PC-3 (cell line): Measurements from ENCODE around the gene WDR38. TPM values are rescaled to one million over a fixed set of nuclear protein-coding genes. Genes with fewer than 3 reads are reported as not detected.

Source experiments
- ATAC-seq: fragments of 200-7000 bp; cut with Tn5 transposase; 2 replicates; pipeline ENCODE4 v1.9.1; 2020; ENCODE audit warnings: mild to moderate bottlenecking, moderate library complexity
- BruUV-seq: library from RNA; stranded (reverse); fragments of 400-500 nt; replicated peaks from 2 replicates; lab custom pipeline; 2021; lab: Mats Ljungman, UMichigan
- CTCF ChIA-PET: fragments of 300-600 bp; sonication (Branson Sonifier 250); formaldehyde crosslinking; loops from one replicate; lab custom pipeline; 2022; ENCODE audit warnings: antibody characterized with exemption; lab: Charles Lee
- POLR2A ChIA-PET: fragments of 300-600 bp; sonication (Branson Sonifier 250); formaldehyde crosslinking; loops from one replicate; lab custom pipeline; 2022; ENCODE audit warnings: antibody characterized with exemption; ENCODE audit not compliant: unreplicated experiment; lab: Charles Lee
- DNase-seq: peaks from one replicate; pipeline ENCODE4 v3.0.0-alpha.2; 2015
- H2AFZ ChIP-seq: fragments of 300-600 bp; sonication (generic); 2 replicates; pipeline ENCODE4 v1.6.0; 2016; ENCODE audit warnings: antibody characterized with exemption, low read length
- H3F3A ChIP-seq: fragments of 300-600 bp; sonication (generic); one replicate; pipeline ENCODE4 v1.6.0; 2017; ENCODE audit warnings: antibody characterized with exemption, low read length, control low read depth, mild to moderate bottlenecking; ENCODE audit not compliant: unreplicated experiment
- H3K27ac ChIP-seq: fragments of 300-600 bp; sonication (generic); 2 replicates; pipeline ENCODE4 v1.5.1; 2016; ENCODE audit warnings: mild to moderate bottlenecking, low read length
- H3K27me3 ChIP-seq: fragments of 300-600 bp; sonication (generic); 2 replicates; pipeline ENCODE4 v1.6.1; 2016; ENCODE audit warnings: low read length, mixed read lengths
- H3K36me3 ChIP-seq: fragments of 300-600 bp; sonication (generic); 2 replicates; pipeline ENCODE4 v1.6.1; 2016; ENCODE audit warnings: low read depth, mixed run types, low read length, mixed read lengths
- H3K4me1 ChIP-seq: fragments of 300-600 bp; sonication (generic); 2 replicates; pipeline ENCODE4 v1.5.1; 2016; ENCODE audit warnings: low read length; ENCODE audit not compliant: insufficient read depth
- H3K4me2 ChIP-seq: fragments of 300-600 bp; sonication (generic); 2 replicates; pipeline ENCODE4 v1.6.0; 2016; ENCODE audit warnings: low read length
- H3K4me3 ChIP-seq: fragments of 300-600 bp; sonication (generic); 2 replicates; pipeline ENCODE4 v1.5.1; 2016; ENCODE audit warnings: mild to moderate bottlenecking, low read length, mixed read lengths
- H3K79me2 ChIP-seq: fragments of 300-600 bp; sonication (generic); 2 replicates; pipeline ENCODE4 v1.6.1; 2017; ENCODE audit warnings: low read length, mixed read lengths
- H3K9ac ChIP-seq: fragments of 300-600 bp; sonication (generic); 2 replicates; pipeline ENCODE4 v1.6.0; 2016; ENCODE audit warnings: mild to moderate bottlenecking, low read length
- H3K9me2 ChIP-seq: fragments of 300-600 bp; sonication (generic); replicated peaks from 2 replicates; pipeline ENCODE4 v1.6.1; 2016; ENCODE audit warnings: mixed run types, low read length, mixed read lengths
- H3K9me3 ChIP-seq: fragments of 300-600 bp; sonication (generic); 2 replicates; pipeline ENCODE4 v1.6.1; 2016; ENCODE audit warnings: low read length, mixed read lengths
- H4K20me1 ChIP-seq: fragments of 300-600 bp; sonication (generic); 2 replicates; pipeline ENCODE4 v1.6.1; 2016; ENCODE audit warnings: low read length, mixed read lengths
- CTCF ChIP-seq: fragments of 300-600 bp; sonication (generic); conservative IDR thresholded peaks from 2 replicates; pipeline ENCODE4 v1.5.1; 2017; ENCODE audit warnings: antibody characterized with exemption, low read depth, mild to moderate bottlenecking, low read length
- EZH2 ChIP-seq: fragments of 300-600 bp; sonication (generic); IDR thresholded peaks from one replicate; pipeline ENCODE4 v1.6.1; 2017; ENCODE audit warnings: antibody characterized with exemption, mild to moderate bottlenecking, low read length; ENCODE audit not compliant: unreplicated experiment
- EZH2phosphoT487 ChIP-seq: fragments of 300-600 bp; sonication (generic); IDR thresholded peaks from 2 replicates; pipeline ENCODE4 v1.6.1; 2018; ENCODE audit warnings: mild to moderate bottlenecking, antibody characterized with exemption, low read length, borderline replicate concordance
- intact Hi-C: fragments of 100-400 bp; cut with micrococcal nuclease; formaldehyde crosslinking; loops from 2 replicates; pipeline ENCODE4 v1.9.0; 2023
- total RNA-seq: library from RNA; depleted of rRNA; stranded (reverse); fragments of >200 nt; gene quantifications from 2 replicates; pipeline ENCODE4 v1.2.3, GENCODE V29; 2014

The WDR38 gene
- total RNA-seq, 1 experiment from 2014 or later: not detected

- Histone ChIP-seq H3K27ac (no peak overlapping the region), H3K4me3 (no peak overlapping the region), H4K20me1 (no peaks in the 10 kb centered on the region), H2AFZ (no peak overlapping the region), H3F3A (no peaks in the 10 kb centered on the region), H3K4me1 (peaks cover 10% of the 10 kb centered on the region), H3K9me3 (no peaks in the 10 kb centered on the region), H3K79me2 (no peaks in the 10 kb centered on the region), H3K9ac (no peak overlapping the region), H3K9me2 (no peaks in the 10 kb centered on the region), H3K4me2 (no peak overlapping the region), H3K27me3 (no peaks in the 10 kb centered on the region), H3K36me3 (no peaks in the 10 kb centered on the region)
- DNase-seq (no peak), ATAC-seq (no peak)
- ChIA-PET POLR2A (no interaction called here), CTCF (no interaction called here)
- TF ChIP-seq EZH2phosphoT487 (no peak), CTCF (no peak), EZH2 (no peak)
- BruUV-seq: no TSS peak
- intact Hi-C loops: no loop called here
Measured at GRCh38 chr9:124820698-124821623, 32.3 kb upstream of the WDR38 start.

GRCh38 chr9:124828489-124829333 lies 24.5 kb upstream of the WDR38 start:
- no peak for DNase-seq
- no peaks in the 10 kb centered on the region for H3K9me2 ChIP-seq
- H3K9ac ChIP-seq: no peak overlapping the region
- TF ChIP-seq CTCF (no peak), EZH2phosphoT487 (no peak), EZH2 (no peak)
- ATAC-seq: no peak
- intact Hi-C loops: no loop called here
- no peak overlapping the region for H3K4me2 ChIP-seq
- no peak overlapping the region for H2AFZ ChIP-seq
- CTCF ChIA-PET: no interaction called here
- H3K4me3 ChIP-seq: no peak overlapping the region
- no peaks in the 10 kb centered on the region for H3K36me3 ChIP-seq
- no peaks in the 10 kb centered on the region for H3K27me3 ChIP-seq
- no peak overlapping the region for H3K27ac ChIP-seq
- peaks cover 8% of the 10 kb centered on the region; the same call in 1 of the 2 replicates for H3K4me1 ChIP-seq
- no peaks in the 10 kb centered on the region for H3F3A ChIP-seq
- H4K20me1 ChIP-seq: no peaks in the 10 kb centered on the region
- no peaks in the 10 kb centered on the region for H3K9me3 ChIP-seq
- POLR2A ChIA-PET: no interaction called here
- no peaks in the 10 kb centered on the region for H3K79me2 ChIP-seq
- no TSS peak for BruUV-seq
